Trophoblast cell (in vitro differentiated cells and primary cell): ENCODE data around the gene NOBOX.
"Not testable (repeated sequence)": the region's sequence is repeated elsewhere in the genome, so short reads cannot be mapped to it uniquely, and the experiment has no call there.

Experiments
- DNase-seq, 2 donors: peaks; one replicate each; pipeline ENCODE4 v3.0.0-alpha.2; 2016
- H2AFZ ChIP-seq: 2 replicates; pipeline ENCODE4 v1.6.1; 2013; ENCODE audit warnings: low read length, moderate library complexity, mild to moderate bottlenecking; ENCODE audit not compliant: insufficient read depth, poor library complexity
- H2AK5ac ChIP-seq: 2 replicates; pipeline ENCODE4 v1.6.1; 2013; ENCODE audit warnings: mild to moderate bottlenecking, low read length
- H2BK120ac ChIP-seq: 2 replicates; pipeline ENCODE4 v1.6.1; 2013; ENCODE audit warnings: low read length, mild to moderate bottlenecking, moderate library complexity; ENCODE audit not compliant: insufficient read depth, poor library complexity
- H2BK12ac ChIP-seq: 2 replicates; pipeline ENCODE4 v1.6.1; 2013; ENCODE audit warnings: mild to moderate bottlenecking, low read length, moderate library complexity
- H2BK5ac ChIP-seq: 2 replicates; pipeline ENCODE4 v1.6.1; 2013; ENCODE audit warnings: low read length, low read depth, moderate library complexity, mild to moderate bottlenecking; ENCODE audit not compliant: poor library complexity
- H3K14ac ChIP-seq: 2 replicates; pipeline ENCODE4 v1.6.1; 2013; ENCODE audit warnings: mild to moderate bottlenecking, low read length
- H3K18ac ChIP-seq: 2 replicates; pipeline ENCODE4 v1.6.1; 2013; ENCODE audit warnings: mild to moderate bottlenecking, low read length
- H3K23ac ChIP-seq: 2 replicates; pipeline ENCODE4 v1.6.1; 2013; ENCODE audit warnings: low read length
- H3K27ac ChIP-seq: 2 replicates; pipeline ENCODE4 v1.5.1; 2013; ENCODE audit warnings: low read depth, mild to moderate bottlenecking, inconsistent platforms, low read length, moderate library complexity
- H3K27me3 ChIP-seq: 2 replicates; pipeline ENCODE4 v1.6.1; 2013; ENCODE audit warnings: inconsistent platforms, mild to moderate bottlenecking, low read length, moderate library complexity; ENCODE audit not compliant: insufficient read depth
- H3K36me3 ChIP-seq, 2 experiments: 1 replicate in 1 of 2; 2 replicates in 1 of 2; pipeline ENCODE4 v1.6.1; 2013; ENCODE audit warnings: low read length in 2 of 2, mild to moderate bottlenecking in 2 of 2, moderate library complexity in 1 of 2; ENCODE audit not compliant: insufficient read depth in 2 of 2, control insufficient read depth in 1 of 2
- H3K4ac ChIP-seq: 2 replicates; pipeline ENCODE4 v1.6.1; 2013; ENCODE audit warnings: low read depth, mild to moderate bottlenecking, low read length, moderate library complexity
- H3K4me1 ChIP-seq, 2 experiments: 1 replicate in 1 of 2; 2 replicates in 1 of 2; pipeline ENCODE4 v1.6.1; 2013; ENCODE audit warnings: low read length in 2 of 2, mild to moderate bottlenecking in 2 of 2, moderate library complexity in 1 of 2; ENCODE audit not compliant: insufficient read depth in 2 of 2, control insufficient read depth in 1 of 2
- H3K4me2 ChIP-seq: 2 replicates; pipeline ENCODE4 v1.6.1; 2013; ENCODE audit warnings: inconsistent platforms, mild to moderate bottlenecking, low read length, moderate library complexity
- H3K4me3 ChIP-seq: 2 replicates; pipeline ENCODE4 v1.5.1; 2013; ENCODE audit warnings: mild to moderate bottlenecking, low read depth, low read length, inconsistent platforms
- H3K79me1 ChIP-seq: one replicate; pipeline ENCODE4 v1.6.1; 2013; ENCODE audit warnings: low read length
- H3K79me2 ChIP-seq: 2 replicates; pipeline ENCODE4 v1.6.1; 2013; ENCODE audit warnings: low read length, mild to moderate bottlenecking; ENCODE audit not compliant: control insufficient read depth, insufficient read depth, poor library complexity
- H3K9ac ChIP-seq: 2 replicates; pipeline ENCODE4 v1.6.1; 2013; ENCODE audit warnings: mild to moderate bottlenecking, low read length
- H3K9me3 ChIP-seq: 2 replicates; pipeline ENCODE4 v1.6.1; 2013; ENCODE audit warnings: low read depth, mild to moderate bottlenecking, control low read depth, inconsistent platforms, low read length; ENCODE audit not compliant: insufficient read depth
- H4K12ac ChIP-seq: 2 replicates; pipeline ENCODE4 v1.6.1; 2013; ENCODE audit warnings: low read depth, mild to moderate bottlenecking, low read length, moderate library complexity
- H4K8ac ChIP-seq: 2 replicates; pipeline ENCODE4 v1.6.1; 2013; ENCODE audit warnings: low read depth, mild to moderate bottlenecking, low read length, moderate library complexity
- H4K91ac ChIP-seq: one replicate; pipeline ENCODE4 v1.6.1; 2013; ENCODE audit warnings: low read depth, mild to moderate bottlenecking, low read length, moderate library complexity
- WGBS: extraction: QIAGEN DNeasy Blood & Tissue Kit; methylation state at CpG from one replicate; pipeline ENCODE4 v1.1.7; 2013; ENCODE audit warnings: missing lambda C conversion rate; ENCODE audit not compliant: insufficient read length, insufficient coverage; ENCODE audit errors: extremely low coverage; 5-methylcytosine and 5-hydroxymethylcytosine counted together

Gene NOBOX

DNA sequence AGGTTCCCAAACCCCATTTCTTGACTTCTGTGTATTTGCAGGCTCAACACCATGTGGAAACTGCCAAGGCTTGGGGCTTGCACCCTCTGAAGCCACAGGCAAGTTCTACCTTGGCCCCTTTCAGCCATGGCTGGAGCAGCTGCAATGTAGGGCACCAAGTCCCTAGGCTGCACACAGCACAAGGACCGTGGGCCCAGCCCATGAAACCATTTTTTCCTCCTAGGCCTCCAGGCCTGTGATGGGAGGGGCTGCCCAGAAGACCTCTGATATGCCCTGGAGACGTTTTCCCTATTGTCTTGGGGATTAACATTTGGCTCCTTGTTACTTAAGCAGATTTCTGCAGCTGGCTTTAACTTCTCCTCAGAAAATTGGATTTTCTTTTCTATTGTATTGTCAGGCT, 24.0 kb upstream of the NOBOX start:
- H3K4me1 ChIP-seq, H2BK120ac ChIP-seq, H3K4me2 ChIP-seq, H3K9me3 ChIP-seq, H3K9ac ChIP-seq, H3K4me3 ChIP-seq, H4K8ac ChIP-seq, H2BK5ac ChIP-seq, H3K36me3 ChIP-seq, DNase-seq, H3K4ac ChIP-seq, H4K91ac ChIP-seq, H3K14ac ChIP-seq, H3K79me1 ChIP-seq, H3K27ac ChIP-seq, H4K12ac ChIP-seq, H3K79me2 ChIP-seq, H2AK5ac ChIP-seq, H2BK12ac ChIP-seq, H3K23ac ChIP-seq, H2AFZ ChIP-seq, H3K27me3 ChIP-seq, H3K18ac ChIP-seq: not testable (repeated sequence)
- WGBS, result no CpG with 5 or more reads among the region's 2 CpGs

DNA sequence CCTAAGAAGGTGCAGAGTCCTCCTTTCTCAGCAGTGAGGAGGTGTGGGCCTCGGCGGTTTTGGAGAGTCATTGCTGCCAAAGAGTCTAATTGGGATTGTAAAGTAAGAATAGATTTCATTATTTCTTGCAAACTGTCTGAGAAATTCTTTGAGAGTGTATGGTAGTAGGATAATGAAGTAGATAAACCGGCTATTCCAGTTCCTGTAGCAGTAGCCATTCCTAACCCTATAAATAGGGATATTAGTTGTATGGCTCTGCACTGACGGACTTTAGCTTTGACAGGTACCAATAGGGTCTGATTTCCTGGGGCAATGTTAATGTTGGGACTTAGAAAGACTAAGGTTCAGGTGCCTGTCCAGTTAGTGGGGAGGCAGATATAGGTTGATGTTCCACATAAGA, 15.4 kb upstream of the NOBOX start:
- H3K18ac ChIP-seq, H2BK120ac ChIP-seq, H3K9me3 ChIP-seq, H3K4me2 ChIP-seq, H3K9ac ChIP-seq, H3K4me1 ChIP-seq, H3K14ac ChIP-seq, H4K8ac ChIP-seq, H4K91ac ChIP-seq, H2BK5ac ChIP-seq, H2AFZ ChIP-seq, H3K23ac ChIP-seq, H3K4ac ChIP-seq, H3K27me3 ChIP-seq, H3K4me3 ChIP-seq, H2BK12ac ChIP-seq, H3K36me3 ChIP-seq, H3K79me2 ChIP-seq, H4K12ac ChIP-seq, H2AK5ac ChIP-seq, H3K79me1 ChIP-seq, H3K27ac ChIP-seq: not testable (repeated sequence)
- no CpG with 5 or more reads among the region's 4 CpGs for WGBS
- DNase-seq, result peak in 1 of 2 donors; percentile 64

DNA sequence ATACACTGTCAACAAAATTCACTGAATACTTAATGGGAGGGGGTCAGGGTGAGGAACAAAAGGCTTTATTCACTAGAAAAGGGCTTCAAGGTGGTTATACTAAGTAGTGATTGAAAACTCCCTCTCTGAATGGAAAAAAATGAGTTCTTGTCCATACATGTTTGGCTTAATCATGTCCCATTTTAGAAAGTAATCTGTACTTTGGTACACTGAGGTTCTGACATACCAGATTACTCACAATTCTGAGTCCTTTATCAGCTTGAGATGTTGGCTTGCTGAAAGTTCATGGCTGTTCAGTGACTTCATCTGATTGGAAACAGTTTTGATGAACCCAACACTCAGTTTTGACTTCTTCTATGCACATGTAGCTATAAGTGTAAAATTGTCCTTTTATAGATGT, 12.8 kb upstream of the NOBOX start:
- no peak overlapping the region for H3K14ac ChIP-seq
- H3K4me3 ChIP-seq, result no peak overlapping the region
- no peak overlapping the region for H4K12ac ChIP-seq
- no peak overlapping the region for H2BK5ac ChIP-seq
- DNase-seq, result no peak
- no peak overlapping the region for H3K9ac ChIP-seq
- H3K4me2 ChIP-seq, result no peak overlapping the region
- peaks cover 0 to 2% of the 10 kb centered on the region in 2 experiments for H3K4me1 ChIP-seq
- H3K27me3 ChIP-seq, result no peaks in the 10 kb centered on the region
- no peaks in the 10 kb centered on the region for H3K79me2 ChIP-seq
- H3K36me3 ChIP-seq, result no peaks in the 10 kb centered on the region
- H3K79me1 ChIP-seq, result no peaks in the 10 kb centered on the region
- no peak overlapping the region for H3K18ac ChIP-seq
- H2AFZ ChIP-seq, result no peak overlapping the region
- peaks cover 5% of the 10 kb centered on the region for H3K9me3 ChIP-seq
- H4K8ac ChIP-seq, result no peak overlapping the region
- H2BK120ac ChIP-seq, result no peak overlapping the region
- H3K23ac ChIP-seq, result no peak overlapping the region
- H2BK12ac ChIP-seq, result no peak overlapping the region
- no peak overlapping the region for H3K4ac ChIP-seq
- H4K91ac ChIP-seq, result no peak overlapping the region
- H2AK5ac ChIP-seq, result no peak overlapping the region
- no peak overlapping the region for H3K27ac ChIP-seq

DNA sequence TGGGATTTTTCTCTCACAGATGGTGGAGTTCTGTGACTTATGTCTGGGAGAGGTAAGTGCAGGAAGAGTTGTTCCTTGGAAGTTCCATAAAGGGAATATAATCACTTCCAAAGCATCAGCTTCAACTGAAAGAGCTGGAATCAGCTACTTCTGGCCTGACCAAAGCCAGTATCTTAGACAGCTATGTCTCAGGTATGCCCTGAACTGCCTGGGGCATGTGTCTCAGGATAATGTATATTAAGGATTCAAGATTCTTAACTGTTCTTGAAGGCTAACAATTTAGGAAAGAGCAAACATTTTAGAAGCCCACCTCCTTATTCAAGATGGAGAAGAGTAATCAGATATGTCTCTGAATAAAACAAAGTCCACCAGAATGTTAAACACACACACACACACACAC, 12.4 kb upstream of the NOBOX start:
- H3K18ac ChIP-seq, result no peak overlapping the region
- no peak overlapping the region for H2BK12ac ChIP-seq
- no peak overlapping the region for H4K91ac ChIP-seq
- H2AK5ac ChIP-seq, result no peak overlapping the region
- peaks cover 5% of the 10 kb centered on the region for H3K9me3 ChIP-seq
- no peak overlapping the region for H3K4me3 ChIP-seq
- DNase-seq, result peak; percentile 34 to 54
- no peak overlapping the region for H3K27ac ChIP-seq
- no peak overlapping the region for H2AFZ ChIP-seq
- no peak overlapping the region for H4K12ac ChIP-seq
- H3K4ac ChIP-seq, result no peak overlapping the region
- no peak overlapping the region for H3K9ac ChIP-seq
- H3K4me2 ChIP-seq, result no peak overlapping the region
- H3K79me1 ChIP-seq, result no peaks in the 10 kb centered on the region
- no peak overlapping the region for H3K14ac ChIP-seq
- no peak overlapping the region for H3K23ac ChIP-seq
- no peaks in the 10 kb centered on the region for H3K79me2 ChIP-seq
- no peak overlapping the region for H2BK120ac ChIP-seq
- H3K4me1 ChIP-seq, result peaks cover 0 to 2% of the 10 kb centered on the region in 2 experiments
- H3K27me3 ChIP-seq, result no peaks in the 10 kb centered on the region
- H2BK5ac ChIP-seq, result no peak overlapping the region
- no peak overlapping the region for H4K8ac ChIP-seq
- no peaks in the 10 kb centered on the region for H3K36me3 ChIP-seq

DNA sequence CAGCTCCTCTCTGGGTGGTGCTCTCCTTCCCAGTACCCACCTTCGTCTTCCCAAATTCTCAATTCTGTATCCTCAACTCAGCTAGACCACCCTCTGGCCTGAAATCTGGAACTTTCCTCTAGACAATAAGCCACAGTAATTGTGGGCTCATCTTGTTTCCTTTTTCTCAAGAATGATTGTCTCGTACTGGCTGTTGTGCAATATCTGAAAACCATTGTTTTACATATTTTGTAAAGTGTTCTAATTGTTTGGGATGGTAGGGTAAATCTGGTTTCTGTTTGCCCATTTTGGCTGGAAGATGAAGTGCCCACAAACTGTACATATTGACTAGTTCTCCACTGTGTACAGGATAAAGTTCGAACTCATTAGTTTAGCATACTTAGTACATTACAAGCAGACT, 11.3 kb upstream of the NOBOX start:
- no CpG with 5 or more reads among the region's 3 CpGs for WGBS
- H3K79me1 ChIP-seq, result no peaks in the 10 kb centered on the region

More for the DNA sequence above, 11.3 kb upstream of the NOBOX start:
- no peak overlapping the region for H3K4ac ChIP-seq
- H3K4me1 ChIP-seq, result peaks cover 0 to 2% of the 10 kb centered on the region in 2 experiments
- H3K9ac ChIP-seq, result no peak overlapping the region
- H4K12ac ChIP-seq, result no peak overlapping the region
- DNase-seq, result no peak
- H3K4me3 ChIP-seq, result no peak overlapping the region
- H3K27ac ChIP-seq, result no peak overlapping the region
- H2AFZ ChIP-seq, result no peak overlapping the region
- no peak overlapping the region for H4K91ac ChIP-seq
- no peaks in the 10 kb centered on the region for H3K79me2 ChIP-seq
- no peak overlapping the region for H3K4me2 ChIP-seq
- no peaks in the 10 kb centered on the region for H3K27me3 ChIP-seq
- H3K9me3 ChIP-seq, result peaks cover 5% of the 10 kb centered on the region
- no peak overlapping the region for H3K18ac ChIP-seq
- H3K36me3 ChIP-seq, result no peaks in the 10 kb centered on the region
- no peak overlapping the region for H2BK120ac ChIP-seq
- H3K14ac ChIP-seq, result no peak overlapping the region
- no peak overlapping the region for H2BK12ac ChIP-seq
- no peak overlapping the region for H4K8ac ChIP-seq
- no peak overlapping the region for H3K23ac ChIP-seq
- H2BK5ac ChIP-seq, result no peak overlapping the region
- H2AK5ac ChIP-seq, result no peak overlapping the region
